Suprapubic skin (tissue), 4 donors: ENCODE data around the gene CARM1. TPM values are rescaled to one million over a fixed set of nuclear protein-coding genes. Genes with fewer than 3 reads are reported as not detected.
A peak's percentile ranks its signal among the peaks of the same experiment; 100 is the strongest.

Source experiments
- DNase-seq, 2 donors: peaks; one replicate each; pipeline ENCODE4 v3.0.0-alpha.2; 2019; ENCODE audit warnings: low spot score in 2 of 2
- H3K27ac ChIP-seq: fragments of 200-600 bp; sonication (generic); one replicate; pipeline ENCODE4 v1.5.1; 2019
- H3K27me3 ChIP-seq: fragments of 200-600 bp; sonication (generic); one replicate; pipeline ENCODE4 v1.5.1; 2019
- H3K36me3 ChIP-seq: fragments of 200-600 bp; sonication (generic); one replicate; pipeline ENCODE4 v1.5.1; 2019
- H3K4me1 ChIP-seq: fragments of 200-600 bp; sonication (generic); one replicate; pipeline ENCODE4 v1.5.1; 2019
- H3K4me3 ChIP-seq: fragments of 200-600 bp; sonication (generic); one replicate; pipeline ENCODE4 v1.5.1; 2019; ENCODE audit warnings: mild to moderate bottlenecking
- H3K9me3 ChIP-seq: fragments of 200-600 bp; sonication (generic); one replicate; pipeline ENCODE4 v1.5.1; 2019
- CTCF ChIP-seq, 2 donors: fragments of 200-600 bp in 1 of 2; fragments of 450-650 bp in 1 of 2; sonication (generic) in 1 of 2; IDR thresholded peaks; one replicate each; pipeline ENCODE4 v1.5.1; 2016 to 2019; ENCODE audit warnings: antibody characterized with exemption in 2 of 2, mild to moderate bottlenecking in 1 of 2, moderate library complexity in 1 of 2
- EP300 ChIP-seq: sonication (generic); formaldehyde crosslinking; IDR thresholded peaks from one replicate; pipeline ENCODE4 v1.6.1; 2017; ENCODE audit warnings: antibody characterized with exemption
- POLR2A ChIP-seq, 2 donors: fragments of 450-650 bp; IDR thresholded peaks; one replicate each; pipeline ENCODE4 v1.6.1; 2017; ENCODE audit warnings: antibody characterized with exemption in 2 of 2, mild to moderate bottlenecking in 2 of 2, moderate library complexity in 2 of 2
- POLR2AphosphoS5 ChIP-seq, 3 donors: sonication (generic); formaldehyde crosslinking; IDR thresholded peaks; one replicate each; pipeline ENCODE4 v1.6.1; 2017; ENCODE audit warnings: antibody characterized with exemption in 3 of 3
- WGBS: methylation state at CpG from one replicate; pipeline ENCODE4 v1.1.5; 2018; 5-methylcytosine and 5-hydroxymethylcytosine counted together
- total RNA-seq, 4 donors: library from RNA; depleted of rRNA; stranded (reverse); fragments of >200 nt; gene quantifications; one replicate each; pipeline ENCODE4 v1.1.0, GENCODE V29; 2016

CARM1 gene
- total RNA-seq = 10 to 100 TPM; 19.8 to 26.6 (median 23.2) TPM

- 0% methylated on average over 1 of the region's 99 CpGs for WGBS
- Histone ChIP-seq H3K27me3 (no peaks in the 10 kb centered on the region), H3K36me3 (no peaks in the 10 kb centered on the region), H3K27ac (peak within 1 kb of the TSS; percentile 90), H3K9me3 (no peaks in the 10 kb centered on the region), H3K4me1 (peaks cover 26% of the 10 kb centered on the region), H3K4me3 (peak within 1 kb of the TSS; percentile 96)
- TF ChIP-seq EP300 = no peak
- TF ChIP-seq POLR2A (IDR thresholded peaks at IDR 0.05) = no peak
- TF ChIP-seq POLR2AphosphoS5 (IDR thresholded peaks at IDR 0.05) = peak in 1 of 3 donors; percentile 51
- peak; percentile 77 to 78 for TF ChIP-seq CTCF (IDR thresholded peaks at IDR 0.05)
- peak; percentile 99 to 100 for DNase-seq
Observed at GRCh38 chr19:10870955-10871603, at the start of gene CARM1. CARM1 (plus strand) TSS chr19:10871553; CDS start chr19:10871703, 150 bp downstream.

GRCh38 chr19:10823690-10824089 is 47.7 kb upstream of the CARM1 start:
- 96% methylated on average over 12 of the region's 12 CpGs for WGBS
- peaks cover 89% of the 10 kb centered on the region for H3K36me3 ChIP-seq
- no peaks in the 10 kb centered on the region for H3K4me1 ChIP-seq
- H3K4me3 ChIP-seq = no peak overlapping the region
- H3K9me3 ChIP-seq = no peaks in the 10 kb centered on the region
- H3K27ac ChIP-seq = no peak overlapping the region
- TF ChIP-seq EP300 (no peak), CTCF (IDR thresholded peaks at IDR 0.05) (no peak), POLR2AphosphoS5 (IDR thresholded peaks at IDR 0.05) (no peak), POLR2A (IDR thresholded peaks at IDR 0.05) (no peak)
- H3K27me3 ChIP-seq = no peaks in the 10 kb centered on the region
- DNase-seq = no peak

GRCh38 chr19:10826231-10826630 is 45.1 kb upstream of the CARM1 start:
- DNase-seq = no peak
- Histone ChIP-seq H3K27me3 (no peaks in the 10 kb centered on the region), H3K4me1 (no peaks in the 10 kb centered on the region), H3K4me3 (no peak overlapping the region), H3K36me3 (peaks cover 97% of the 10 kb centered on the region), H3K9me3 (no peaks in the 10 kb centered on the region), H3K27ac (no peak overlapping the region)
- TF ChIP-seq CTCF (IDR thresholded peaks at IDR 0.05) = no peak
- no peak for TF ChIP-seq POLR2AphosphoS5 (IDR thresholded peaks at IDR 0.05)
- TF ChIP-seq POLR2A (IDR thresholded peaks at IDR 0.05) = no peak
- TF ChIP-seq EP300 = no peak
- 77% methylated on average over 4 of the region's 7 CpGs for WGBS

- DNase-seq = no peak
- 88% methylated on average over 6 of the region's 6 CpGs for WGBS
- Histone ChIP-seq H3K36me3 (peaks cover 97% of the 10 kb centered on the region), H3K4me1 (no peaks in the 10 kb centered on the region), H3K9me3 (no peaks in the 10 kb centered on the region), H3K4me3 (no peak overlapping the region), H3K27me3 (no peaks in the 10 kb centered on the region), H3K27ac (no peak overlapping the region)
- TF ChIP-seq POLR2A (IDR thresholded peaks at IDR 0.05) (no peak), POLR2AphosphoS5 (IDR thresholded peaks at IDR 0.05) (no peak), CTCF (IDR thresholded peaks at IDR 0.05) (no peak), EP300 (no peak)
Observed at GRCh38 chr19:10826846-10827245, 44.5 kb upstream of the CARM1 start.

GRCh38 chr19:10828981-10829821 is 42.2 kb upstream of the CARM1 start:
- no peak overlapping the region for H3K27ac ChIP-seq
- H3K27me3 ChIP-seq = no peaks in the 10 kb centered on the region
- DNase-seq = no peak
- H3K4me1 ChIP-seq = no peaks in the 10 kb centered on the region
- H3K9me3 ChIP-seq = no peaks in the 10 kb centered on the region
- 92% methylated on average over 19 of the region's 26 CpGs for WGBS
- H3K36me3 ChIP-seq = peaks cover 95% of the 10 kb centered on the region
- no peak overlapping the region for H3K4me3 ChIP-seq
- TF ChIP-seq EP300 (no peak), CTCF (IDR thresholded peaks at IDR 0.05) (no peak), POLR2AphosphoS5 (IDR thresholded peaks at IDR 0.05) (no peak), POLR2A (IDR thresholded peaks at IDR 0.05) (no peak)
